ENCODE measurements around the gene ZNF524.

ZNF524 gene

GRCh38 chr19:55615543-55616394, 15.7 kb downstream of the ZNF524 start:
- Histone ChIP-seq H3K36me3 (ENCODE audit: insufficient read depth, low read length) (peaks cover 29% of the 10 kb centered on the region), H3K9ac (ENCODE audit: low read depth, low read length) (no peak overlapping the region), H3K9me3 (replicated peaks; ENCODE audit: low read length) (no peaks in the 10 kb centered on the region)

GRCh38 chr19:55616395-55616875, 16.3 kb downstream of the ZNF524 start:
- no peak overlapping the region for H3K4me2 ChIP-seq (ENCODE audit: low read length)
- no peaks in the 10 kb centered on the region for H3K27me3 ChIP-seq (ENCODE audit: control insufficient read depth, insufficient read depth, low read length)
- peaks cover 3% of the 10 kb centered on the region for H3K4me1 ChIP-seq (ENCODE audit: control insufficient read depth, insufficient read depth, low read length)
- no peak overlapping the region for H3K9ac ChIP-seq (ENCODE audit: low read depth, low read length)
- no peak overlapping the region for H3K4me3 ChIP-seq (ENCODE audit: low read length)
- H3K36me3 ChIP-seq (ENCODE audit: insufficient read depth, low read length): peaks cover 34% of the 10 kb centered on the region
- no peaks in the 10 kb centered on the region for H3K9me3 ChIP-seq (replicated peaks; ENCODE audit: low read length)

More at GRCh38 chr19:55615543-55616394, 15.7 kb downstream of the ZNF524 start:
- Histone ChIP-seq H3K4me1 (ENCODE audit: control insufficient read depth, insufficient read depth, low read length) (peaks cover 7% of the 10 kb centered on the region), H3K27me3 (ENCODE audit: control insufficient read depth, insufficient read depth, low read length) (no peaks in the 10 kb centered on the region), H3K4me2 (ENCODE audit: low read length) (no peak overlapping the region), H3K4me3 (ENCODE audit: low read length) (no peak overlapping the region)

- Histone ChIP-seq H3K9ac (ENCODE audit: low read depth, low read length) (no peak overlapping the region), H3K9me3 (replicated peaks; ENCODE audit: low read length) (no peaks in the 10 kb centered on the region), H3K4me2 (ENCODE audit: low read length) (no peak overlapping the region), H3K36me3 (ENCODE audit: insufficient read depth, low read length) (peaks cover 32% of the 10 kb centered on the region), H3K27me3 (ENCODE audit: control insufficient read depth, insufficient read depth, low read length) (no peaks in the 10 kb centered on the region), H3K4me1 (ENCODE audit: control insufficient read depth, insufficient read depth, low read length) (no peaks in the 10 kb centered on the region), H3K4me3 (ENCODE audit: low read length) (no peak overlapping the region)
These were observed 17.3 kb downstream of the ZNF524 start for GRCh38 chr19:55617426-55617825.

- Histone ChIP-seq H3K36me3 (ENCODE audit: insufficient read depth, low read length) (peaks cover 32% of the 10 kb centered on the region), H3K4me1 (ENCODE audit: control insufficient read depth, insufficient read depth, low read length) (peaks cover under 1% of the 10 kb centered on the region), H3K4me3 (ENCODE audit: low read length) (no peak overlapping the region), H3K27me3 (ENCODE audit: control insufficient read depth, insufficient read depth, low read length) (no peaks in the 10 kb centered on the region), H3K9ac (ENCODE audit: low read depth, low read length) (no peak overlapping the region), H3K4me2 (ENCODE audit: low read length) (no peak overlapping the region), H3K9me3 (replicated peaks; ENCODE audit: low read length) (no peaks in the 10 kb centered on the region)
These were observed 18.3 kb downstream of the ZNF524 start for GRCh38 chr19:55618426-55618825.

- no peak overlapping the region for H3K4me2 ChIP-seq (ENCODE audit: low read length)
- no peak overlapping the region for H3K9ac ChIP-seq (ENCODE audit: low read depth, low read length)
- no peaks in the 10 kb centered on the region for H3K9me3 ChIP-seq (replicated peaks; ENCODE audit: low read length)
- H3K4me1 ChIP-seq (ENCODE audit: control insufficient read depth, insufficient read depth, low read length): peaks cover 5% of the 10 kb centered on the region
- peaks cover 32% of the 10 kb centered on the region for H3K36me3 ChIP-seq (ENCODE audit: insufficient read depth, low read length)
- no peak overlapping the region for H3K4me3 ChIP-seq (ENCODE audit: low read length)
- no peaks in the 10 kb centered on the region for H3K27me3 ChIP-seq (ENCODE audit: control insufficient read depth, insufficient read depth, low read length)
These were observed 19.2 kb downstream of the ZNF524 start for GRCh38 chr19:55619286-55619685.

- H3K36me3 ChIP-seq (ENCODE audit: insufficient read depth, low read length): peaks cover 27% of the 10 kb centered on the region
- H3K9ac ChIP-seq (ENCODE audit: low read depth, low read length): no peak overlapping the region
- peaks cover 5% of the 10 kb centered on the region for H3K4me1 ChIP-seq (ENCODE audit: control insufficient read depth, insufficient read depth, low read length)
- no peaks in the 10 kb centered on the region for H3K27me3 ChIP-seq (ENCODE audit: control insufficient read depth, insufficient read depth, low read length)
- H3K4me2 ChIP-seq (ENCODE audit: low read length): no peak overlapping the region
- no peaks in the 10 kb centered on the region for H3K9me3 ChIP-seq (replicated peaks; ENCODE audit: low read length)
- no peak overlapping the region for H3K4me3 ChIP-seq (ENCODE audit: low read length)
These were observed 20.5 kb downstream of the ZNF524 start for GRCh38 chr19:55620410-55621204.

GRCh38 chr19:55621205-55621672, 21.2 kb downstream of the ZNF524 start:
- H3K9me3 ChIP-seq (replicated peaks; ENCODE audit: low read length): no peaks in the 10 kb centered on the region
- H3K4me2 ChIP-seq (ENCODE audit: low read length): no peak overlapping the region
- H3K4me3 ChIP-seq (ENCODE audit: low read length): no peak overlapping the region
- no peak overlapping the region for H3K9ac ChIP-seq (ENCODE audit: low read depth, low read length)
- no peaks in the 10 kb centered on the region for H3K27me3 ChIP-seq (ENCODE audit: control insufficient read depth, insufficient read depth, low read length)
- H3K36me3 ChIP-seq (ENCODE audit: insufficient read depth, low read length): peaks cover 23% of the 10 kb centered on the region
- H3K4me1 ChIP-seq (ENCODE audit: control insufficient read depth, insufficient read depth, low read length): peaks cover 5% of the 10 kb centered on the region

- Histone ChIP-seq H3K4me3 (ENCODE audit: low read length) (no peak overlapping the region), H3K36me3 (ENCODE audit: insufficient read depth, low read length) (peaks cover 18% of the 10 kb centered on the region), H3K4me2 (ENCODE audit: low read length) (no peak overlapping the region), H3K9ac (ENCODE audit: low read depth, low read length) (no peak overlapping the region), H3K4me1 (ENCODE audit: control insufficient read depth, insufficient read depth, low read length) (peaks cover 5% of the 10 kb centered on the region), H3K27me3 (ENCODE audit: control insufficient read depth, insufficient read depth, low read length) (no peaks in the 10 kb centered on the region), H3K9me3 (replicated peaks; ENCODE audit: low read length) (no peaks in the 10 kb centered on the region)
These were observed 21.7 kb downstream of the ZNF524 start for GRCh38 chr19:55621673-55622231.

- peaks cover 14% of the 10 kb centered on the region for H3K36me3 ChIP-seq (ENCODE audit: insufficient read depth, low read length)
- no peak overlapping the region for H3K9ac ChIP-seq (ENCODE audit: low read depth, low read length)
- H3K27me3 ChIP-seq (ENCODE audit: control insufficient read depth, insufficient read depth, low read length): no peaks in the 10 kb centered on the region
- H3K4me1 ChIP-seq (ENCODE audit: control insufficient read depth, insufficient read depth, low read length): peaks cover 5% of the 10 kb centered on the region
- no peak overlapping the region for H3K4me3 ChIP-seq (ENCODE audit: low read length)
- no peak overlapping the region for H3K4me2 ChIP-seq (ENCODE audit: low read length)
- no peaks in the 10 kb centered on the region for H3K9me3 ChIP-seq (replicated peaks; ENCODE audit: low read length)
These were observed 22.3 kb downstream of the ZNF524 start for GRCh38 chr19:55622242-55622969.

- peaks cover 11% of the 10 kb centered on the region for H3K36me3 ChIP-seq (ENCODE audit: insufficient read depth, low read length)
- no peak overlapping the region for H3K4me3 ChIP-seq (ENCODE audit: low read length)
- peaks cover 5% of the 10 kb centered on the region for H3K4me1 ChIP-seq (ENCODE audit: control insufficient read depth, insufficient read depth, low read length)
- no peaks in the 10 kb centered on the region for H3K9me3 ChIP-seq (replicated peaks; ENCODE audit: low read length)
- no peak overlapping the region for H3K4me2 ChIP-seq (ENCODE audit: low read length)
- H3K9ac ChIP-seq (ENCODE audit: low read depth, low read length): no peak overlapping the region
- no peaks in the 10 kb centered on the region for H3K27me3 ChIP-seq (ENCODE audit: control insufficient read depth, insufficient read depth, low read length)
These were observed 23.0 kb downstream of the ZNF524 start for GRCh38 chr19:55623130-55623529.

- Histone ChIP-seq H3K9ac (ENCODE audit: low read depth, low read length) (no peak overlapping the region), H3K4me3 (ENCODE audit: low read length) (peak overlapping the region; percentile 58), H3K27me3 (ENCODE audit: control insufficient read depth, insufficient read depth, low read length) (no peaks in the 10 kb centered on the region), H3K4me2 (ENCODE audit: low read length) (peak overlapping the region; percentile 69), H3K36me3 (ENCODE audit: insufficient read depth, low read length) (peaks cover 11% of the 10 kb centered on the region), H3K9me3 (replicated peaks; ENCODE audit: low read length) (no peaks in the 10 kb centered on the region), H3K4me1 (ENCODE audit: control insufficient read depth, insufficient read depth, low read length) (peaks cover 5% of the 10 kb centered on the region)
These were observed 23.5 kb downstream of the ZNF524 start for GRCh38 chr19:55623561-55623960.
